ENCODE data around the gene TET3. TPM values are rescaled to one million over a fixed set of nuclear protein-coding genes. Genes with fewer than 3 reads are reported as not detected.

Gene TET3
- total and polyA plus RNA-seq, 2 experiments from 2014 or later = 3.6 to 19.9 TPM

DNA sequence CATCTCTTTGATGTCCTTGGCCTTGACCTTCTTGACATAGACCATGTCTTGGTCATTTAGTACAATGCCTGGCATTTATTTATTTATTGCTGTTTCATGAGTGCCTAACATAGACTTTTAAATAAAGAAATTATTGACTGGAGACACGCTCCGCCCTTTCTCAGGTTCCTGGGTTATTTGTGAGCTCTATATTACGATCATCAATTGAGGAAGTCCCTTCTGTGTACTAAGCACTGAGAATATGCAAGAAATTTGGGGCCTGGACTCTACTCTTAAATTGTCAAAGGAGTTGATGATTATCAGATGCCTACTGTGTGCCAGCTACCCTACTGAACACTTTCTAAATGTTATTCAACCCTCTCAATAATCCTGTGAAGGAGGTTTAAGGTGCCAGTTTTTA is 19.7 kb upstream of the TET3 start:
- H3K27ac Mint-ChIP-seq = no peak overlapping the region

More for the DNA sequence above, 19.7 kb upstream of the TET3 start:
- H2AFZ ChIP-seq = no peak overlapping the region
- no peaks in the 10 kb centered on the region for H3K27me3 ChIP-seq (ENCODE audit: insufficient read depth)
- H3K4me2 ChIP-seq = no peak overlapping the region
- peaks cover 7% of the 10 kb centered on the region for H3K27me3 Mint-ChIP-seq (ENCODE audit: insufficient read depth, low read depth, poor library complexity)
- no peak overlapping the region for H3K4me3 Mint-ChIP-seq
- no peaks in the 10 kb centered on the region for H3K36me3 ChIP-seq (ENCODE audit: insufficient read depth)
- DNase-seq (ENCODE audit: low spot score) (no peak), ATAC-seq (no peak)
- no peaks in the 10 kb centered on the region for H3K4me1 ChIP-seq (ENCODE audit: insufficient read depth)
- H3K9me3 Mint-ChIP-seq = no peaks in the 10 kb centered on the region; the same call in 1 of the 3 replicates
- H4K20me1 ChIP-seq (replicated peaks; ENCODE audit: insufficient read depth) = no peaks in the 10 kb centered on the region
- H3K79me2 ChIP-seq (replicated peaks; ENCODE audit: insufficient read depth) = no peaks in the 10 kb centered on the region
- no peak overlapping the region for H3K4me3 ChIP-seq
- no peaks in the 10 kb centered on the region for H3F3A ChIP-seq (replicated peaks; ENCODE audit: low read depth)
- H3K27ac ChIP-seq (ENCODE audit: low read depth) = no peak overlapping the region
- peaks cover 8% of the 10 kb centered on the region for H3K4me1 Mint-ChIP-seq
- no peaks in the 10 kb centered on the region; the same call in 2 of the 3 replicates for H3K36me3 Mint-ChIP-seq (ENCODE audit: low read depth)
- no peak for TF ChIP-seq EZH2 (IDR thresholded peaks at IDR 0.05; ENCODE audit: low read depth, unreplicated experiment)
- TF ChIP-seq, protein P1, sequence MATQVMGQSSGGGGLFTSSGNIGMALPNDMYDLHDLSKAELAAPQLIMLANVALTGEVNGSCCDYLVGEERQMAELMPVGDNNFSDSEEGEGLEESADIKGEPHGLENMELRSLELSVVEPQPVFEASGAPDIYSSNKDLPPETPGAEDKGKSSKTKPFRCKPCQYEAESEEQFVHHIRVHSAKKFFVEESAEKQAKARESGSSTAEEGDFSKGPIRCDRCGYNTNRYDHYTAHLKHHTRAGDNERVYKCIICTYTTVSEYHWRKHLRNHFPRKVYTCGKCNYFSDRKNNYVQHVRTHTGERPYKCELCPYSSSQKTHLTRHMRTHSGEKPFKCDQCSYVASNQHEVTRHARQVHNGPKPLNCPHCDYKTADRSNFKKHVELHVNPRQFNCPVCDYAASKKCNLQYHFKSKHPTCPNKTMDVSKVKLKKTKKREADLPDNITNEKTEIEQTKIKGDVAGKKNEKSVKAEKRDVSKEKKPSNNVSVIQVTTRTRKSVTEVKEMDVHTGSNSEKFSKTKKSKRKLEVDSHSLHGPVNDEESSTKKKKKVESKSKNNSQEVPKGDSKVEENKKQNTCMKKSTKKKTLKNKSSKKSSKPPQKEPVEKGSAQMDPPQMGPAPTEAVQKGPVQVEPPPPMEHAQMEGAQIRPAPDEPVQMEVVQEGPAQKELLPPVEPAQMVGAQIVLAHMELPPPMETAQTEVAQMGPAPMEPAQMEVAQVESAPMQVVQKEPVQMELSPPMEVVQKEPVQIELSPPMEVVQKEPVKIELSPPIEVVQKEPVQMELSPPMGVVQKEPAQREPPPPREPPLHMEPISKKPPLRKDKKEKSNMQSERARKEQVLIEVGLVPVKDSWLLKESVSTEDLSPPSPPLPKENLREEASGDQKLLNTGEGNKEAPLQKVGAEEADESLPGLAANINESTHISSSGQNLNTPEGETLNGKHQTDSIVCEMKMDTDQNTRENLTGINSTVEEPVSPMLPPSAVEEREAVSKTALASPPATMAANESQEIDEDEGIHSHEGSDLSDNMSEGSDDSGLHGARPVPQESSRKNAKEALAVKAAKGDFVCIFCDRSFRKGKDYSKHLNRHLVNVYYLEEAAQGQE (IDR thresholded peaks at IDR 0.05; ENCODE audit: unreplicated experiment) = no peak
- TF ChIP-seq ZNF462 (CRISPR knock-in tag; IDR thresholded peaks at IDR 0.05) = no peak
- no peak for TF ChIP-seq ETS1 (IDR thresholded peaks at IDR 0.05)
- TF ChIP-seq ZNF331 (CRISPR knock-in tag; IDR thresholded peaks at IDR 0.05; ENCODE audit: low read depth) = no peak
- no peak for TF ChIP-seq EZH2phosphoT487 (IDR thresholded peaks at IDR 0.05; ENCODE audit: unreplicated experiment)
- no peak for TF ChIP-seq ZNF114 (CRISPR knock-in tag; IDR thresholded peaks at IDR 0.05)
- TF ChIP-seq, protein P2, sequence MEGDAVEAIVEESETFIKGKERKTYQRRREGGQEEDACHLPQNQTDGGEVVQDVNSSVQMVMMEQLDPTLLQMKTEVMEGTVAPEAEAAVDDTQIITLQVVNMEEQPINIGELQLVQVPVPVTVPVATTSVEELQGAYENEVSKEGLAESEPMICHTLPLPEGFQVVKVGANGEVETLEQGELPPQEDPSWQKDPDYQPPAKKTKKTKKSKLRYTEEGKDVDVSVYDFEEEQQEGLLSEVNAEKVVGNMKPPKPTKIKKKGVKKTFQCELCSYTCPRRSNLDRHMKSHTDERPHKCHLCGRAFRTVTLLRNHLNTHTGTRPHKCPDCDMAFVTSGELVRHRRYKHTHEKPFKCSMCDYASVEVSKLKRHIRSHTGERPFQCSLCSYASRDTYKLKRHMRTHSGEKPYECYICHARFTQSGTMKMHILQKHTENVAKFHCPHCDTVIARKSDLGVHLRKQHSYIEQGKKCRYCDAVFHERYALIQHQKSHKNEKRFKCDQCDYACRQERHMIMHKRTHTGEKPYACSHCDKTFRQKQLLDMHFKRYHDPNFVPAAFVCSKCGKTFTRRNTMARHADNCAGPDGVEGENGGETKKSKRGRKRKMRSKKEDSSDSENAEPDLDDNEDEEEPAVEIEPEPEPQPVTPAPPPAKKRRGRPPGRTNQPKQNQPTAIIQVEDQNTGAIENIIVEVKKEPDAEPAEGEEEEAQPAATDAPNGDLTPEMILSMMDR (conservative IDR thresholded peaks at IDR 0.05; ENCODE audit: low read depth in 2 of 2) = no peak
- TF ChIP-seq JUNB (IDR thresholded peaks at IDR 0.05; ENCODE audit: unreplicated experiment) = no peak
- TF ChIP-seq POLR2AphosphoS5 (IDR thresholded peaks at IDR 0.05; ENCODE audit: low read depth) = no peak
- TF ChIP-seq CREB1 (CRISPR knock-in tag; IDR thresholded peaks at IDR 0.05; ENCODE audit: low read depth) = no peak
- no peak for TF ChIP-seq STAT1 (IDR thresholded peaks at IDR 0.05; ENCODE audit: unreplicated experiment)
- H3K9me2 ChIP-seq (ENCODE audit: insufficient read depth) = peaks cover 3% of the 10 kb centered on the region; the same call in 1 of the 2 replicates
